ENCODE measurements around the gene REM1.
"Not testable (repeated sequence)": the region's sequence is repeated elsewhere in the genome, so short reads cannot be mapped to it uniquely, and the experiment has no call there.

REM1 gene

DNA sequence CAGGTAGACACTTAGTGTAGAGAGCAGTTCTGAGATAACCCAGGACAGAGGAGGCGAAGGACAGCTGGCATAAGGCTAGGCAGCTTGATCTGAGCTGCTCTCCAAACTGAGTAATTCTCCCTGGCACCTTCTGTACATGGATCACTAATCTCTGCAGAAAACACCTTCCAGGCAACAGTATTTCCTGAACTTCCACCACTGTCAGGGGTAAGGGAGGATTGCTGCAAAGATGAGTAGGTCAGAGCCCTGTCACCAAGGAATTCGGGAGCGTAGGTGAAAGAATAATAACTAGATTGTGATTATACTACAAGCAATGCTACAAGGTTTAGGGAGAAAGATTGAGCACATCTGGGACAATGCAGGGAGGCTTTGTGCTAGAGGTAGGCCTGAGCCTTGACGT lies 41.1 kb downstream of the REM1 start:
- H3K4me3 ChIP-seq (ENCODE audit: low read depth, low read length): peak overlapping the region; percentile 9
- TF ChIP-seq, protein P1, sequence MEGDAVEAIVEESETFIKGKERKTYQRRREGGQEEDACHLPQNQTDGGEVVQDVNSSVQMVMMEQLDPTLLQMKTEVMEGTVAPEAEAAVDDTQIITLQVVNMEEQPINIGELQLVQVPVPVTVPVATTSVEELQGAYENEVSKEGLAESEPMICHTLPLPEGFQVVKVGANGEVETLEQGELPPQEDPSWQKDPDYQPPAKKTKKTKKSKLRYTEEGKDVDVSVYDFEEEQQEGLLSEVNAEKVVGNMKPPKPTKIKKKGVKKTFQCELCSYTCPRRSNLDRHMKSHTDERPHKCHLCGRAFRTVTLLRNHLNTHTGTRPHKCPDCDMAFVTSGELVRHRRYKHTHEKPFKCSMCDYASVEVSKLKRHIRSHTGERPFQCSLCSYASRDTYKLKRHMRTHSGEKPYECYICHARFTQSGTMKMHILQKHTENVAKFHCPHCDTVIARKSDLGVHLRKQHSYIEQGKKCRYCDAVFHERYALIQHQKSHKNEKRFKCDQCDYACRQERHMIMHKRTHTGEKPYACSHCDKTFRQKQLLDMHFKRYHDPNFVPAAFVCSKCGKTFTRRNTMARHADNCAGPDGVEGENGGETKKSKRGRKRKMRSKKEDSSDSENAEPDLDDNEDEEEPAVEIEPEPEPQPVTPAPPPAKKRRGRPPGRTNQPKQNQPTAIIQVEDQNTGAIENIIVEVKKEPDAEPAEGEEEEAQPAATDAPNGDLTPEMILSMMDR (conservative IDR thresholded peaks at IDR 0.05; ENCODE audit: low read depth, low read length): no peak
- DNase-seq (ENCODE audit: low read depth): no peak

DNA sequence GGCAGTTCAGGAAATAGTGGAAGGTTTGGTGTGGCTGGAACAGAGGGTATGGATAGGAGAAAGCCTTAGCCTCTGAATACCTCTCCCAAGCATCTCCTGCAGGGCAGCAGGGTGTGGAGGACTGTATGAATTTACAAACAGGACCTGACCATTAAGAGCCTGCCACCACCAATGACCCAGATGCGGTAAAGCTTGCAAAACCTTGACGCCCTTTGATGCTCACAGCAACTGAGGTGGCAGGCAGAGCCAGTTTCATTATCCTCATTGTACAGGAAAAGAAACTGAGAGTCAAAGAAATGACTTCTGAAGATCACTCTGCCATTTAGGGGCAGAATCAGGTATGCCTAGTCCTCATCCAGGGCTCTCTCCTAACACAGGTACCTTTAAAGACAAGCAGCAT lies 41.6 kb downstream of the REM1 start:
- TF ChIP-seq, protein P1 (conservative IDR thresholded peaks at IDR 0.05; ENCODE audit: low read depth, low read length): no peak
- H3K4me3 ChIP-seq (ENCODE audit: low read depth, low read length): no peak overlapping the region
- DNase-seq (ENCODE audit: low read depth): no peak

GRCh38 chr20:31517373-31517772 lies 42.3 kb downstream of the REM1 start:
- no peak overlapping the region for H3K4me3 ChIP-seq (ENCODE audit: low read depth, low read length)
- DNase-seq (ENCODE audit: low read depth): peak; percentile 71
- TF ChIP-seq, protein P1 (conservative IDR thresholded peaks at IDR 0.05; ENCODE audit: low read depth, low read length): peak; percentile 58

DNA sequence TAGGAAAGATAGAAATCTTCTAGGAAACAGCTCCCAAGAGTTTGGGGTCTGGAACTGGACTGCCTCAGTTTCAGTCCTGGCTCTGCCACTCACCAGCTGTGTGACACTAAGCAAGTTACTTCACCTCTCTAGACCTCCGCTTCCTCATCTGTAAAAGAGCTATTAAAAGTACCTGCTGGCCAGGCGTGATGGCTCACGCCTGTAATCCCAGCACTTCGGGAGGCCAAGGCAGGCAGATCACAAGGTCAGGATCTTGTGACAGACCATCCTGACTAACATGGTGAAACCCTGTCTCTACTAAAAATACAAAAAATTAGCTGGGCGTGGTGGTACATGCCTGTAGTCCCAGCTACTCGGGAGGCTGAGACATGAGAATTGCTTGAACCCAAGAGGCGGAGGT lies 46.2 kb downstream of the REM1 start:
- DNase-seq (ENCODE audit: low read depth); H3K4me3 ChIP-seq (ENCODE audit: low read depth, low read length): not testable (repeated sequence)

GRCh38 chr20:31522731-31523130 lies 47.6 kb downstream of the REM1 start:
- no peak overlapping the region for H3K4me3 ChIP-seq (ENCODE audit: low read depth, low read length)
- DNase-seq (ENCODE audit: low read depth): no peak
- TF ChIP-seq, protein P1 (conservative IDR thresholded peaks at IDR 0.05; ENCODE audit: low read depth, low read length): no peak

- no peak for DNase-seq (ENCODE audit: low read depth)
- H3K4me3 ChIP-seq (ENCODE audit: low read depth, low read length): no peak overlapping the region
These were observed 48.5 kb downstream of the REM1 start for GRCh38 chr20:31523361-31524283.

DNA sequence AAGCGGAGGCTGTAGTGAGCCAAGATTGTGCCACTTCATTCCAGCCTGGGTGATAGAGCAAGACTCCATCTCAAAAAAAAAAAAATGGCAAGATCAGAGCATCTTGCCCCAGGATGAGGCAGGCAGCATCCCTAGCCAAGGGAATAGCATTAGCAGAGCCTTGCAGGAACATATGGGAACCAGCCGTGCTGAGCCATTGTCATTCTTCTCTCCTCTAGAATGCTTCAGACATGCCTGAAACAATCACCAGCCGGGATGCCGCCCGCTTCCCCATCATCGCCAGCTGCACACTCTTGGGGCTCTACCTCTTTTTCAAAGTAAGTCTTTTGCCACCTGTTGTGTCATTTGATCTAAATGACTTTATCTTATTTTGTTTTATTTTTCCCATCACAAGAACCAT lies 52.2 kb downstream of the REM1 start:
- no peak overlapping the region for H3K4me3 ChIP-seq (ENCODE audit: low read depth, low read length)
- TF ChIP-seq, protein P1 (conservative IDR thresholded peaks at IDR 0.05; ENCODE audit: low read depth, low read length): no peak
- no peak for DNase-seq (ENCODE audit: low read depth)

More at GRCh38 chr20:31523361-31524283, 48.5 kb downstream of the REM1 start:
- TF ChIP-seq, protein P1 (conservative IDR thresholded peaks at IDR 0.05; ENCODE audit: low read depth, low read length): no peak
